Stimulated activated CD8-positive, alpha-beta memory T cell treated with anti-CD3 and anti-CD28 coated beads, Interleukin-12 subunit alpha, Interleukin-12 subunit beta, amount 100 ng/mL, for 24 hours (primary cell): ENCODE results near the gene IGHMBP2.
"Not testable (repeated sequence)": the region's sequence is repeated elsewhere in the genome, so short reads cannot be mapped to it uniquely, and the experiment has no call there.

Experiments used
- DNase-seq: peaks from one replicate; pipeline ENCODE4 v3.0.0-alpha.2; 2020; ENCODE audit errors: extremely low read depth

The IGHMBP2 gene

GRCh38 chr11:68961245-68961644, 57.6 kb downstream of the IGHMBP2 start:
- DNase-seq, result no peak

GRCh38 chr11:68962527-68963250, 59.0 kb downstream of the IGHMBP2 start:
- no peak for DNase-seq

GRCh38 chr11:68963779-68964178, 60.1 kb downstream of the IGHMBP2 start:
- no peak for DNase-seq

- DNase-seq, result no peak
These were observed 62.5 kb downstream of the IGHMBP2 start for GRCh38 chr11:68965901-68966853.

- DNase-seq, result no peak
These were observed 63.4 kb downstream of the IGHMBP2 start for GRCh38 chr11:68966894-68967780.

GRCh38 chr11:68968306-68969250, 64.9 kb downstream of the IGHMBP2 start:
- DNase-seq, result no peak

- no peak for DNase-seq
These were observed 65.7 kb downstream of the IGHMBP2 start for GRCh38 chr11:68969386-68969785.

- no peak for DNase-seq
These were observed 67.4 kb downstream of the IGHMBP2 start for GRCh38 chr11:68970921-68971636.

GRCh38 chr11:68973219-68973618, 69.5 kb downstream of the IGHMBP2 start:
- DNase-seq, result no peak

- DNase-seq, result not testable (repeated sequence)
These were observed 70.0 kb downstream of the IGHMBP2 start for GRCh38 chr11:68973706-68974105.

GRCh38 chr11:68974421-68975194, 70.9 kb downstream of the IGHMBP2 start:
- DNase-seq, result no peak

- no peak for DNase-seq
These were observed 72.4 kb downstream of the IGHMBP2 start for GRCh38 chr11:68976095-68976494.

GRCh38 chr11:68976563-68976962, 72.9 kb downstream of the IGHMBP2 start:
- no peak for DNase-seq

GRCh38 chr11:68977781-68978625, 74.3 kb downstream of the IGHMBP2 start:
- no peak for DNase-seq

- DNase-seq, result no peak
These were observed 74.9 kb downstream of the IGHMBP2 start for GRCh38 chr11:68978626-68978930.

- no peak for DNase-seq
These were observed 75.4 kb downstream of the IGHMBP2 start for GRCh38 chr11:68978931-68979594.

GRCh38 chr11:68979931-68980775, 76.5 kb downstream of the IGHMBP2 start:
- no peak for DNase-seq
